Measurements from ENCODE around the gene COL26A1.

COL26A1 gene

DNA sequence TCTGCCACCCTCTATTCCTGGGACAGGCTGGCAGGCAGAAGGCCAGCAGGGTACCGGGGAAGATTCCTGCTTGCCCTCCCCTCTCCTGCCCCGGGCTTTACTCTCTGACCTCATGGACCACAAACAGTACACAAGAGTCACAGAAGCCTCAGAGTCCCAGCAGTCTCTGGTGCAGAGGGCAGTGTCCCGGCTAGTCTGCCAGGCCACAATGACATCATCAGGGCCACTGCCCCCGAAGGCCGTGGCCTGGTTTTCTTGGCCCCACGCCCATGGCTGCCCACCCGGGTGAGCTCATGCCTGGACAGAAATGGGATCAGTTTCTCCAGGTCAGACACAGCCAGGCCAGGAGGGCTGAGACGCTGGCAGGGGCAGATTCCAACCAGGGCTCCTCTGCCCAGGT, 174.5 kb downstream of the COL26A1 start:
- no peak for DNase-seq

- no peak for DNase-seq
Observed at GRCh38 chr7:101537935-101538595, 175.4 kb downstream of the COL26A1 start.

DNA sequence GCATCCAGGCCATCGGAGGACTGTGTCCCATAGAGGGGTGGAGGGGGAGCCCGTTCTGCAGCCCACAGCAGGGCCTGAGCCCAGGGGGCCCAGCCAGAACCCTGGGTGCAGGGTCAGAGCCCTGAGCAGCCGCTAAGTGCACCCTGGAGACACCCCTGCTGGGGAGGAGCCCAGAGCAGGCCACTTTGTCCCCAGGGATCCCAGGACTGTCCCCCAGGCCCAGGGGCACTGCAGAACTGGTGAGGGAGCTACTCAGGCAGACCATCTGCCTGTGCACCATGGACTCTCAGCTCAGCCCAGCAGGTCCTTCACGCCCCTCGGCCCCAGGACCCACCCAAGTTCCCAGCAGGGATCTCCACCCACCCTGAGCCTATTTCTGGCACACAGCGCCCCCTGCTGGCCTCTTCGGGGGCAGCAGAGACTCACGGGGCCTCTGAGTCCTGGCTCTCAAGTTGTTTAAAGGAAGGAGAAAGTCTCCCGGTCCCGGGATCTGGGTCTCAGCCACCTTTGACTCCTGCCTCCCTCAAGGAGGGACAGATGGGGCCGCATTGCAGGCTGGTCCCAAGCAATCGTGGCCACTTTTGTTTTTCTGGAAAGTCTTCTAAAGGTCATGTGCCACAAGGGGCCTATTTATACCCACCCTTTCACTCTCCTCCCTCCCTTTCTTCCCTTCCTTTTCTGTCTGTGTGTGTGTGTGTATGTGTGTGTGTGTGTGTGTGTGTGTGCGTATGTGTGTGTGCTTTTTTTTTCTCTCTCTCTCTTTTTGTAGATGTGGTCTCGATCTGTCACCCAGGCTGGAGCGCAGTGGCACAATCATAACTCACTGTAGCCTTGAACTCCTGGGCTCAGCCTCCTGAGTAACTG, 176.2 kb downstream of the COL26A1 start:
- no peak for DNase-seq

- no peak for DNase-seq
Observed at GRCh38 chr7:101539784-101540183, 177.1 kb downstream of the COL26A1 start.

- DNase-seq: peak in 1 of 2 experiments; percentile 23
Observed at GRCh38 chr7:101542527-101543241, 180.0 kb downstream of the COL26A1 start.

- DNase-seq: no peak
Observed at GRCh38 chr7:101543242-101543766, 180.6 kb downstream of the COL26A1 start.

- DNase-seq: no peak
Observed at GRCh38 chr7:101543846-101544245, 181.2 kb downstream of the COL26A1 start.

DNA sequence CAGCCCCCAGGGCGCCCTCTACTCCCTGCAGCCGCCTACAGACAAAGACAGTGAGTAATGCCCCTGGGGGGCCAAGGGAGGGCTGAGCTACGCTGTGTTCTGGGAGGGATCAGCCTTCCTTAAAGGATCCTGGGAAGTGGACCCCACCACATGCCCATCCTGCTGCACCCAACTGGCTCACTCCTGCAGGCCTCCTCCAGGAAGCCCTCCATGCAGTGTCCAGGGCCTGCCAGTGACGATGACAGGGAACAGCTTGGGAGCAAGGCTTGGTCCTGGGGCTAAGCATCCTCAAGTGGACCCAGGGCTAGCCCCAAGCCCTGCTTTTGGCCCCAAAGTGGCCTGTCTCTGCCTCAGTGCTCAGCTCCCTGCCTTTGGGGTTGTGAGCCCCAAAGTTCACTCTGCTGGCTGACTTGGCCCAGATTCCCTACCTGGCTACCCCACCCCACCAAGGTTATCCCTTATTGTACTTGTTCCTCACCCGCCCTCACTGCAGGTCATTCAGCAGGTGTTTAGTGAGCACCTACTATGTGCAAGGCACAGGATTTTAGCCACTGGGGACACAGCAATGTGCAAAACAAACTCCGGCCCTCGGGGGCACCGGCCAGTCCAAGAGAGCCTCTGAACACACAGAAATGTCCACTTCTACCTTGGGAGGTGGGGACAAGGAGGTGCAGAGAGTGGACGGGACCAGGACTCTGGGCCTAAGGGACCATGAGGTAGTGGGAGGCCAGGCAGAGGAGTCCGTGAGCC, 182.9 kb downstream of the COL26A1 start:
- no peak for DNase-seq

DNA sequence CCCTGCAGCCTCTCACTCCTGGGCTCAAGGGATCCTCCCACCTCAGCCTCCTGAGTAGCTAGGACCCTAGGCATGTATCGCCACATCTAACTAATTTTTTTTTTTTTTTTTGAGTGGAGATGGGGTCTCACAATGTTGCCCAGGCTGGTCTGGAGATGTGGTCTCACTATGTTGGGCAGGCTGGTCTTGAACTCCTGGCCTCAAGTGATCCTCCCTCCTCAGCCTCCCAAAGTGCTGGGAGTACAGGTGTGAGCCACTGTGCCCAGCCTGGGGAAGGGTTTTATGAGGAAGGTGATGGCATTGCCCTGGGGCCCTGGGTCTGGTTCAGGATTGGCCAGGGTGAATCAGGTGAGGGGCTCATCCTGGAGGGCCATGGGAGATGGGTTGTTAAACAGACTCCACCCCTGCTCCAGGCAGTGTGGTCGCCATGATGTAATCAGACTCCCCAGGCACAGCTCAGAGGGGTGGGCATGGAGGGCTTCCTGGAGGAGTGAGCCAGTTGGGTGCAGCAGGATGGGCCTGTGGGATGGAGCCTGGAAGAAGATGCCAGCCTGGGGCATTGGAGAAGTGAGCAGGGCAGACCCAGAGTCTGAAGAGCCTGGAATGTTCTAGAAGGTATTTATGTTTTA, 183.7 kb downstream of the COL26A1 start:
- DNase-seq: no peak

DNA sequence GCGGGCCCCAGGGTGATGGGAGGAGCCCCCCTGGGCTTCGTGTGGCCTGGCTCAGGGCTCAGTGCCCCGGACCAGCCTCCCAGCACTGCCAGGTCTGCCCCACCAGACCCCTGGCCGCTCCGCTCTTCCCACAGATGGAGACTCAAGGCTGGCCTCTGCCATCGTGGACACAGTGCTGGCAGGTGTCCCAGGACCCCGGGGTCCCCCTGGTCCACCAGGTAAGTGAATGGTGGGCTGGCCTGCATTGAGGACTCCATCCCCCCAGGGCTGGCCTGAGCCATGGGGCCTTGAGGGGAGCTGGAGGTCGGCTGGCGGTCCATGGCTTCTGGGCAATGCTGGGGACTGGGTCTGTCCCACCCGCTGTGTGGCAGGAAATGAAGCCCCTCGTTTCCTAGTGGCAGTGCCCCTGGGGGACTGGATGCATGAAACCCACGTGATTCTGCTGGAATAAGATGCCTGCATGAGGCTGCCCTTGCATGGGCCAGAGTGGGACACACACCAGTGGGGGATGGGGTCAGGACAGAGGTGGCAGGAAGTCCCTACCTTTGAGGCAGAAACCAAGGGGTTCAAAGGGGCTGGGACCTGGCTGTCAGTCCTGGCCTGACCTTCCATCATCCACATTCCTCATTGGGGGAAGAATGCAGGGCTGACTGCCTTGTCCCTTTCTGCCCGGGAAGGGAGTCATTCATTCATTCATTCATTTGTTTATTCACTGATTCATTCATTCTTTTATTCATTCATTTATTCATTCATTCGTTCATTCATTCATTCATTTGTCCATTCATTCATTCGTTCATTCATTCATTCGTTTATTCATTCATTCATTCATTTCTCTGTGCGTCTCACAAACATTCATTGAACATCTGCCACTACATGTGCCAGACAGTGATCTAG, 184.6 kb downstream of the COL26A1 start:
- DNase-seq: no peak

- DNase-seq: no peak
Observed at GRCh38 chr7:101547916-101548661, 185.4 kb downstream of the COL26A1 start.

DNA sequence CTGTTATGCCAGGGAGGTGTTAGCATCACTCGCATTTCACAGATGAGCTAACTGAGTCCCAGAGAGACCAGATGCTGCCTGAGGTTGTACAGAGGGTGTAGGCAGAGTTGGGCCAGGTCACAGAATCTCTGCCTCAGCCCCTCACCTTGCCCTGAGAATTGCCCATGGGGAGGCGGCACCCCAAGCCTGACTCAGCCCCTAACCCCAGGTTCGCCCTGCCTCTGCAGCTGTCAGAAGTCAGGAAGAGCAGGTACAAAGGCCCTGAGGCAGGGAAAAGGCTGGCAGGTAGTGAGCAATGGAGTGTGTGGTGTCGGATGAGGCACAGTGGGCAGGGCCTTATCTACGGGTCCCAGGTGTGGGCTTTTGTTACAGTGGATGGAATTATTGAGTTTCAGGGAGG, 187.1 kb downstream of the COL26A1 start:
- DNase-seq: no peak

DNA sequence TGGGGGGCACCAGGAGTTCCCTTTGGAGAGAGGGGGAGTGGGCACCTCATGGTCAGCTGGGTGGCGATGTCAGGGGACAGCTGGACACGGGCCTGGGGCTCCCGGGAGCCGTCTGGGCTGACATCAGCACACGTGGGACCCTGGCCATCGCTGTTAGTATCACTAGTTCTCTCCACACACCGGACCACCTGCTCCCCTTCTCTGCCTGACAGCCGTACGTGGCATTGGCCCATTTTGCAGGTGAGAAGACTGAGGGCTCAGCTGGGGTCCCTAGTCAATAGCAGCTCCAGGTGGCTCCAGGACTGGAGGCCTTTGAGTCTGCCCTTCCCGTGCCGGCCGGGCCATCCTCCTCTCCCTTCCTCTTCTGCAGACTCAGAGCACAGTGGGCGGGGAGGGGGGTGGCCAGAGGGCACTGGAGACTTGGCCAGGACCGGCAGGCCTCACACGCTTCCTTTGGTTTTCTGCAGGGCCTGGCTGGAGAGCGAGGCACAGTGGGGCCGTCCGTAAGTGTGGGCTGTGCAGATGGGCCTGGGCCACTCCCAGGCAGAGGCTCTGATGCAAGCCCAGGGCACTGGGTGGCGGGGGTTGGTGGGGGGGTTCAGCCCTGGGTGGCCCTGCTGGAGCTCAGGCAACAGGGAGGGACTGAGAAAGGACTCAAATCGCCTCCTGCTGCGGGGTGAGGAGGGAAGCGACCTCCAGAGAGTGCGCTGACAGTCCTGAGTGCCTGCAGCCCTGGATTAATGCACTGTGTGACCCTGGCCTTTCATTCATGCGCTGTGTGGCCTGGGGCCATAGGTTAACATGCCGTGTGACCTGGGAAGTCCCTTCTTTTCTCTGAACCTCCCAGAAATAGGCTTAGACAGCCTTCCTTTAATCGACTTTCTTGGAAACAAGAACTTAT, 188.2 kb downstream of the COL26A1 start:
- DNase-seq: no peak

GRCh38 chr7:101553018-101553770, 190.5 kb downstream of the COL26A1 start:
- DNase-seq: no peak

DNA sequence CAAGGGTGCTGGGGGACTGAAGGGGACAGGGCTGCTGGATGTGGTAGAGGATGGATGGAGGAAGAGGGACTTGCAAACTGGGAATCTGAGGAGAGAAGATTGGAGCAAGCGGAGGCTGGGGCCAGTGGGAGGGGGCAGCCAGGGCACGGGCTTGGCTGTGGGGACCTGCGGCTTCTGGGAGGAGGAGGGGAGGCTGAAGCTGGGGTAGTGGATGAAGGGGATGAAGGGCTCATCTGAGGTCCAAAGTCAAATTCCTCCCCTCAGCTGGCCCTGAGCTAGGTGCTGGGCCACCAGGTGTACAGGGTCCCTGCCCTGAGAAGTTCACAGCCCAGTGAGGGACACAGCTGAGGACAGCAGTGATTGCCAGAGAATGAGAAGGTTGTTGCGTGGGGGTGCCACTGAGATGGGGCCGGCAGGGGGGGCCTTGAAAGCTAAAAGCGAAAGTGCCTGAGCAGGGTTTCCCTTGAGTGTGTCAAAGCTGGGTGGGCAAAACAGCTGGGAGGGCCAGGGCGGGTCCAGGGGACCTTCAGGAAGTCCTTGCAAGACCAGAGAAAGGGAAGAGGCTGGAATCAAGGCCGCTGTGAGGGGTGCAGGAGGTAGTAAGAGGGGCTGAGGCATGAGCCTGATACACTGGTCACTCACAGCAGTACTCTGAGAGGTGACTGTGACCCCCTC, 191.2 kb downstream of the COL26A1 start:
- DNase-seq: no peak

DNA sequence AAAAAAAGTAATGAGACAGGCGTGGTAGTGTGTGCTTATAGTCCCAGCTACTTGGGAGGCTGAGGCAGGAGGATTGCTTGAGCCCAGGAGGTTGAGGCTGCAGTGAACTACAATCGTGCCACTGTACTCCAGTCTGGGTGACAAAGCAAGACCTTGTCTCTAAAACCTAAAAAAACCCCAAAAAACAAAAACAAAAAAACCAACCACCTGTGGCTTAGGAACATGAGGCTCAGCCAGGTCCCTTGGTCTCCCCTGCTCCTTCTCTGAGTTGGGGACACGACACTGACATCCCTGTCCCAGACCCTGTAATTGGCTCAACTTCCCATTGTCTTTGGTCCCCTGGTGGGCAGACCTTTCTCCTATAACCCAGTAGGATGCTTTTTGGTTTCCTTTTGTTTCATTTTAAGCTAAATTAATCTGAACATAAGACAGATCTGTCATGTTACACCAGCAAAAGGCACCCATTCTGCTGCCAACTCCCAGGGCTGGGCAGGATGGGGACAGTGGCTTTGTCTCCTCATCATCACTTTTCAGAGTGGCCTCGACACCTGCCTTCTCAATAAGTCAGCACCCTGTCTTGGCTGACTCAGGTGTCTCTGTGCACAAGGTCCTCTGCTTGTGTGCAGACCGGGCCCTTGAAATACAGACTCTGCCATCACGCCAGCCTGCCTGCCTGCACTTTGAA, 192.1 kb downstream of the COL26A1 start:
- no peak for DNase-seq

GRCh38 chr7:101555269-101555920, 192.7 kb downstream of the COL26A1 start:
- no peak for DNase-seq
